Uterus (tissue), 4 donors: ENCODE results near the gene NEMF. TPM values are rescaled to one million over a fixed set of nuclear protein-coding genes. Genes with fewer than 3 reads are reported as not detected.

Source experiments
- DNase-seq, 2 donors: peaks; one replicate each; pipeline ENCODE4 v3.0.0-alpha.2; 2019 to 2020
- H3K27ac ChIP-seq, 2 donors: fragments of 200-600 bp; sonication (generic); 1 replicate in 1 of 2; 2 replicates in 1 of 2; pipeline ENCODE4 v1.5.1; 2016 to 2018
- H3K27me3 ChIP-seq, 2 donors: fragments of 200-600 bp; sonication (generic); one replicate each; pipeline ENCODE4 v1.5.1; 2018 to 2019; ENCODE audit warnings: control low read depth in 1 of 2
- H3K36me3 ChIP-seq, 2 donors: fragments of 200-600 bp; sonication (generic); one replicate each; pipeline ENCODE4 v1.5.1; 2019; ENCODE audit warnings: control low read depth in 1 of 2
- H3K4me1 ChIP-seq, 2 donors: fragments of 200-600 bp; sonication (generic); one replicate each; pipeline ENCODE4 v1.5.1; 2018 to 2019; ENCODE audit warnings: control low read depth in 1 of 2
- H3K4me3 ChIP-seq, 2 donors: fragments of 200-600 bp; sonication (generic); 1 replicate in 1 of 2; 2 replicates in 1 of 2; pipeline ENCODE4 v1.5.1; 2018 to 2019; ENCODE audit warnings: mild to moderate bottlenecking in 1 of 2
- H3K9me3 ChIP-seq, 2 donors: fragments of 200-600 bp; sonication (generic); one replicate each; pipeline ENCODE4 v1.5.1; 2019; ENCODE audit warnings: control low read depth in 1 of 2
- CTCF ChIP-seq, 4 experiments: fragments of 200-600 bp in 2 of 4; fragments of 450-650 bp in 2 of 4; sonication (generic) in 2 of 4; IDR thresholded peaks; one replicate each; pipeline ENCODE4 v1.5.1; 2016 to 2019; ENCODE audit warnings: antibody characterized with exemption in 4 of 4, mild to moderate bottlenecking in 2 of 4, moderate library complexity in 1 of 4
- POLR2A ChIP-seq, 2 donors: fragments of 450-650 bp; IDR thresholded peaks; one replicate each; pipeline ENCODE4 v1.6.1; 2016; ENCODE audit warnings: antibody characterized with exemption in 2 of 2, mild to moderate bottlenecking in 1 of 2, moderate library complexity in 1 of 2
- intact Hi-C: fragments of 100-400 bp; cut with DNase I; formaldehyde crosslinking; loops from one replicate; pipeline ENCODE4 v1.15.1; 2023; ENCODE audit warnings: low total_unique reads
- total RNA-seq, 4 donors: library from RNA; depleted of rRNA in 3 of 4; stranded (reverse); fragments of >200 nt in 3 of 4; gene quantifications; one replicate each; pipeline versions ENCODE4 v1.1.0 to v1.2.4, GENCODE V29; 2014 to 2023
- donor health status: DM: yes; HTN: yes; CAD: no.

NEMF gene
- total RNA-seq, 4 donors from 2014 or later = 54.3 to 108 (median 74.2) TPM

GRCh38 chr14:49861699-49862088 is 9.1 kb upstream of the NEMF start:
- H3K27me3 ChIP-seq = no peaks in the 10 kb centered on the region
- H3K4me3 ChIP-seq = peak overlapping the region; percentile 51 to 94
- peak overlapping the region; percentile 98 to 99 for H3K27ac ChIP-seq
- no peaks in the 10 kb centered on the region for H3K36me3 ChIP-seq
- H3K9me3 ChIP-seq = no peaks in the 10 kb centered on the region
- H3K4me1 ChIP-seq = peaks cover 0 to 4% of the 10 kb centered on the region in 2 donors
- intact Hi-C loops = loop anchor here (10.0 kb wide), 1 partner anchor 243 kb away; no protein-coding TSS in a partner anchor
- DNase-seq = peak; percentile 75 to 83
- TF ChIP-seq CTCF (IDR thresholded peaks at IDR 0.05) (no peak), POLR2A (IDR thresholded peaks at IDR 0.05) (peak in 1 of 2 donors; percentile 22)

GRCh38 chr14:49860988-49861698 is 8.6 kb upstream of the NEMF start:
- DNase-seq = no peak
- Histone ChIP-seq H3K36me3 (no peaks in the 10 kb centered on the region), H3K4me3 (peak overlapping the region; percentile 51 to 94), H3K27me3 (no peaks in the 10 kb centered on the region), H3K9me3 (no peaks in the 10 kb centered on the region), H3K4me1 (peaks cover 0 to 4% of the 10 kb centered on the region in 2 donors), H3K27ac (peak overlapping the region; percentile 98 to 99)
- no peak for TF ChIP-seq POLR2A (IDR thresholded peaks at IDR 0.05)
- TF ChIP-seq CTCF (IDR thresholded peaks at IDR 0.05) = no peak
- intact Hi-C loops = loop anchor here (10.0 kb wide), 1 partner anchor 244 kb away; no protein-coding TSS in a partner anchor

- H3K36me3 ChIP-seq = no peaks in the 10 kb centered on the region
- intact Hi-C loops = no loop called here
- H3K4me1 ChIP-seq = no peaks in the 10 kb centered on the region
- no peaks in the 10 kb centered on the region for H3K9me3 ChIP-seq
- H3K27ac ChIP-seq = peak overlapping the region in 1 of 2 donors; percentile 10
- no peak overlapping the region for H3K4me3 ChIP-seq
- H3K27me3 ChIP-seq = no peaks in the 10 kb centered on the region
- DNase-seq = no peak
- TF ChIP-seq CTCF (IDR thresholded peaks at IDR 0.05) (no peak), POLR2A (IDR thresholded peaks at IDR 0.05) (no peak)
These were observed 5.8 kb upstream of the NEMF start for GRCh38 chr14:49858383-49858782.

GRCh38 chr14:49857427-49858003 is 4.9 kb upstream of the NEMF start:
- no peak overlapping the region for H3K4me3 ChIP-seq
- no peak for DNase-seq
- no peak for TF ChIP-seq POLR2A (IDR thresholded peaks at IDR 0.05)
- no peak for TF ChIP-seq CTCF (IDR thresholded peaks at IDR 0.05)
- no peaks in the 10 kb centered on the region for H3K9me3 ChIP-seq
- intact Hi-C loops = no loop called here
- H3K36me3 ChIP-seq = no peaks in the 10 kb centered on the region
- no peaks in the 10 kb centered on the region for H3K4me1 ChIP-seq
- peak overlapping the region in 1 of 2 donors; percentile 34 for H3K27ac ChIP-seq
- no peaks in the 10 kb centered on the region for H3K27me3 ChIP-seq
